ENCODE data around the gene RBM6. TPM values are rescaled to one million over a fixed set of nuclear protein-coding genes. Genes with fewer than 3 reads are reported as not detected.

Gene RBM6, protein sequence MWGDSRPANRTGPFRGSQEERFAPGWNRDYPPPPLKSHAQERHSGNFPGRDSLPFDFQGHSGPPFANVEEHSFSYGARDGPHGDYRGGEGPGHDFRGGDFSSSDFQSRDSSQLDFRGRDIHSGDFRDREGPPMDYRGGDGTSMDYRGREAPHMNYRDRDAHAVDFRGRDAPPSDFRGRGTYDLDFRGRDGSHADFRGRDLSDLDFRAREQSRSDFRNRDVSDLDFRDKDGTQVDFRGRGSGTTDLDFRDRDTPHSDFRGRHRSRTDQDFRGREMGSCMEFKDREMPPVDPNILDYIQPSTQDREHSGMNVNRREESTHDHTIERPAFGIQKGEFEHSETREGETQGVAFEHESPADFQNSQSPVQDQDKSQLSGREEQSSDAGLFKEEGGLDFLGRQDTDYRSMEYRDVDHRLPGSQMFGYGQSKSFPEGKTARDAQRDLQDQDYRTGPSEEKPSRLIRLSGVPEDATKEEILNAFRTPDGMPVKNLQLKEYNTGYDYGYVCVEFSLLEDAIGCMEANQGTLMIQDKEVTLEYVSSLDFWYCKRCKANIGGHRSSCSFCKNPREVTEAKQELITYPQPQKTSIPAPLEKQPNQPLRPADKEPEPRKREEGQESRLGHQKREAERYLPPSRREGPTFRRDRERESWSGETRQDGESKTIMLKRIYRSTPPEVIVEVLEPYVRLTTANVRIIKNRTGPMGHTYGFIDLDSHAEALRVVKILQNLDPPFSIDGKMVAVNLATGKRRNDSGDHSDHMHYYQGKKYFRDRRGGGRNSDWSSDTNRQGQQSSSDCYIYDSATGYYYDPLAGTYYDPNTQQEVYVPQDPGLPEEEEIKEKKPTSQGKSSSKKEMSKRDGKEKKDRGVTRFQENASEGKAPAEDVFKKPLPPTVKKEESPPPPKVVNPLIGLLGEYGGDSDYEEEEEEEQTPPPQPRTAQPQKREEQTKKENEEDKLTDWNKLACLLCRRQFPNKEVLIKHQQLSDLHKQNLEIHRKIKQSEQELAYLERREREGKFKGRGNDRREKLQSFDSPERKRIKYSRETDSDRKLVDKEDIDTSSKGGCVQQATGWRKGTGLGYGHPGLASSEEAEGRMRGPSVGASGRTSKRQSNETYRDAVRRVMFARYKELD
- total RNA-seq, result 101 TPM
- long read RNA-seq, full-length matches to known transcripts, result 25 of 60 reads
- long read RNA-seq, partial matches to known transcripts, result 10 of 60 reads
- long read RNA-seq, other reads (novel, unspliced or antisense), result 25 of 60 reads

DNA sequence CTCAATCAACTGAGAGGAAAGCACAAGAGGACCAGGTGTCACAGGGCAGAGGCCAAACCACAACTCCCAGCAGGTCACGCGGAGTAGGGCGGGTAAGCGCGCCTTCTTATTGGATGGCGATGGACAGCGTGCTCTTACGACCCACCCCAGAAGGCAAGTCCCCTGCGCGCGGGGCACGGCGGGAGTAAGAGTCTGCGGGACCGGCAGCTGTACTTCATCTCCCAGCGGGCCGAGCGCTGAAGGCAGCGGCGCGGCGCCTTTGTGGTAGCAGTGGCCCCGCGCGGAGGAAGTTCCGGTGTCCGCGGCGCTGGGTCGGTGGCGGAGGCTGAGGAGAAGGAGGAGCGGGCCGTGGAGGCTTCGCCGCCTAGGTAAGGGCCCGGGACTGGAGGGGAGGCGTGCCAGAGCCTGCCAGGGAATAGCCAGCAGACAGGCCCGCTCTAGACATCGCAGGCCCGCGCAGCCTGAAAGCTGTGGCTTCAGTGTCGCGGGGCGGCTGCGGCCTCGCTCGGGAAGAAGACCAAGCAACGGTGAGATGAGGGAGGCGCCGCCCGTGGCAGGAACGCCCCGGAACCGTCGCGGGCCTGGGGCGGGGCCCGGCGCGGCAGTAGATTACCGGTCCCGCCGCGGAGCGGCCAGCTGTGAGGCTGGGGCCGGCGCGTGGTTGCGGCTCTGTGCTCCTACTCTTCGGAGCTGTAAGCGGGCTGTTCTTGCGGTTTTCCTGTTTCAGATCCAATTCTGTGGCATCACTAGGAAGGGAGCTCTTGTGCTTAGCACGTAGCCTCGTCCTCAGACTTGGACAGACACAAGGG, at the start of gene RBM6:
RBM6 (plus strand) TSS at position 293 of the 809 bp plus-strand sequence. CDS start 22,492 bp downstream, outside the sequence.
- H3K9me3 ChIP-seq, result no peaks in the 10 kb centered on the region
- TF ChIP-seq CTCF (IDR thresholded peaks at IDR 0.05), result no peak
- H3K27ac ChIP-seq, result peak within 1 kb of the TSS; percentile 97
- H3K27me3 ChIP-seq (ENCODE audit: low read depth), result no peaks in the 10 kb centered on the region
- DNase-seq (peak; percentile 99), ATAC-seq (peak; percentile 99)
- H3K36me3 ChIP-seq, result no peaks in the 10 kb centered on the region
- intact Hi-C loops (cut with DNase I), result no loop called here
- peak within 1 kb of the TSS; percentile 77 for H3K4me3 ChIP-seq
- peaks cover 25% of the 10 kb centered on the region for H3K4me1 ChIP-seq

- peaks cover 11% of the 10 kb centered on the region for H3K4me1 ChIP-seq
- H3K9me3 ChIP-seq, result no peaks in the 10 kb centered on the region
- intact Hi-C loops (cut with DNase I), result no loop called here
- H3K27me3 ChIP-seq (ENCODE audit: low read depth), result no peaks in the 10 kb centered on the region
- ATAC-seq (no peak), DNase-seq (no peak)
- peaks cover 40% of the 10 kb centered on the region for H3K36me3 ChIP-seq
- no peak overlapping the region for H3K4me3 ChIP-seq
- no peak overlapping the region for H3K27ac ChIP-seq
- TF ChIP-seq CTCF (IDR thresholded peaks at IDR 0.05), result no peak
These were observed 44.2 kb upstream of the RBM6 start for GRCh38 chr3:49895791-49896190.

DNA sequence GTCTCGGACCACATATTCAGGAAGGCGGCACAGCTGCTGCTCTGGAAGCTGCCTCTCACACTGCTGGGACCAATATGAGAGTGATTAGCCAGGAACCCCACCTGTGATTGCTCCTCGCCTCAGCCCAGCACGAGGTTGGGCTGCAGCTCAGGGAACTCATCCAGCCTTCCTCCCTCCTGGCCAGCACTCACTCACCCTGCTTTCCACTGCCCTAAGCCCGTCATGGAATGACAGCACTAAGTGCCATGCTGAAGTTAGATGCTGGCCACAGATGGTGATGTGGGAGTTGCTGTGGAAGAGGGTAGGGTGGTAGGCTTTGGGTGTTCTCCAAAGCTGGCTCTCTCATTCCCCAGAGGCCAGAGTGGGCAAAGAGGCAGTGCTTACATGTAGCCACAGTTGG, 43.6 kb upstream of the RBM6 start:
- ATAC-seq (no peak), DNase-seq (no peak)
- intact Hi-C loops (cut with DNase I), result no loop called here
- peaks cover 17% of the 10 kb centered on the region for H3K4me1 ChIP-seq
- H3K9me3 ChIP-seq, result no peaks in the 10 kb centered on the region
- peaks cover 40% of the 10 kb centered on the region for H3K36me3 ChIP-seq
- H3K4me3 ChIP-seq, result no peak overlapping the region
- no peaks in the 10 kb centered on the region for H3K27me3 ChIP-seq (ENCODE audit: low read depth)
- no peak overlapping the region for H3K27ac ChIP-seq
- TF ChIP-seq CTCF (IDR thresholded peaks at IDR 0.05), result no peak

DNA sequence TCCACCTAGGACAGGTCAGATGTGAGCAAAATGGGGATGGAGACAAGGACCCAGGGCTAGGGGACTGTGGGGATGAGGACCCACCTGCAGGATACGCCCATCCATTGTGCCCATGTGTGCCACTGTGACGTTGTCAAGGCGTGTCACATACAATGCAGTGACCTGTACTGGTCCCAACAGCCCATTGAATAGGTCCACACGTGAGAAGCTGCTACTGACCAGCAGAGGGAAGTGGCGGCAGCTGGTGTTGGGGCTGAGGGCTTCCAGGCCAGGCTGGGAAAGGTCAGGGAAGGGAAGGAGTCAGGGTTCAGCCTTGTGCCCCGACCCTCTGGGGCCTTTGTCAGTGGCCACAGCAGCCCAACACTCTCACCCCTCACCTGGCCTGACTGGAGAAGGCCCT, 41.0 kb upstream of the RBM6 start:
- no peak for TF ChIP-seq CTCF (IDR thresholded peaks at IDR 0.05)
- no peaks in the 10 kb centered on the region for H3K9me3 ChIP-seq
- no peak for DNase-seq
- peaks cover 37% of the 10 kb centered on the region for H3K36me3 ChIP-seq
- peaks cover 40% of the 10 kb centered on the region for H3K4me1 ChIP-seq
- no peak overlapping the region for H3K27ac ChIP-seq
- intact Hi-C loops (cut with DNase I), result no loop called here
- ATAC-seq, result no peak
- no peak overlapping the region for H3K4me3 ChIP-seq
- H3K27me3 ChIP-seq (ENCODE audit: low read depth), result no peaks in the 10 kb centered on the region
